K562 (cell line): Measurements from ENCODE around the gene SPTBN4. TPM values are rescaled to one million over a fixed set of nuclear protein-coding genes. Genes with fewer than 3 reads are reported as not detected.

Source experiments
- ARID2 ChIP-seq: fragments of 450-650 bp; IDR thresholded peaks from 2 replicates; pipeline ENCODE4 v1.6.1; 2017; ENCODE audit warnings: antibody characterized with exemption, mild to moderate bottlenecking
- ARID4B ChIP-seq: sonication (generic); formaldehyde crosslinking; IDR thresholded peaks from 2 replicates; pipeline ENCODE4 v1.8.0; 2022; ENCODE audit warnings: mild to moderate bottlenecking, missing genetic modification reagents
- ASH1L ChIP-seq: fragments of 450-650 bp; IDR thresholded peaks from 2 replicates; pipeline ENCODE4 v1.6.1; 2018; ENCODE audit warnings: borderline replicate concordance, mild to moderate bottlenecking, low read depth; ENCODE audit not compliant: partially characterized antibody
- CBX5 ChIP-seq: IDR thresholded peaks from 2 replicates; pipeline ENCODE4 v1.6.1; 2014; ENCODE audit warnings: low read depth, borderline replicate concordance
- DDX20 ChIP-seq: fragments of 450-650 bp; IDR thresholded peaks from 2 replicates; pipeline ENCODE4 v1.6.1; 2016; ENCODE audit warnings: missing genetic modification characterization, low read depth, mild to moderate bottlenecking, missing compliant biosample characterization, moderate library complexity
- DEAF1 ChIP-seq: fragments of 450-650 bp; formaldehyde crosslinking; IDR thresholded peaks from 2 replicates; pipeline ENCODE4 v1.4.0; 2020; ENCODE audit warnings: mild to moderate bottlenecking, moderate library complexity
- E2F3 ChIP-seq: fragments of 250-450 bp; sonication (Bioruptor Pico); IDR thresholded peaks from 2 replicates; pipeline ENCODE4 v1.4.0; 2020; ENCODE audit warnings: mild to moderate bottlenecking
- HMGXB4 ChIP-seq: sonication (generic); formaldehyde crosslinking; IDR thresholded peaks from 2 replicates; pipeline ENCODE4 v1.8.1; 2023; ENCODE audit warnings: mild to moderate bottlenecking, missing genetic modification reagents
- MAX ChIP-seq: sonication (generic); formaldehyde crosslinking; IDR thresholded peaks from 2 replicates; pipeline ENCODE4 v1.9.0; 2022; ENCODE audit warnings: mild to moderate bottlenecking, missing genetic modification reagents
- MEIS2 ChIP-seq: fragments of 450-650 bp; IDR thresholded peaks from 2 replicates; pipeline ENCODE4 v1.6.1; 2014; ENCODE audit warnings: mild to moderate bottlenecking; ENCODE audit not compliant: partially characterized antibody
- NCOA1 ChIP-seq: fragments of 450-650 bp; IDR thresholded peaks from 2 replicates; pipeline ENCODE4 v1.6.1; 2016; ENCODE audit warnings: low read depth
- PYGO2 ChIP-seq: fragments of 450-650 bp; IDR thresholded peaks from 2 replicates; pipeline ENCODE4 v1.6.1; 2016; ENCODE audit warnings: mild to moderate bottlenecking, missing genetic modification characterization, moderate library complexity, missing compliant biosample characterization
- RB1 ChIP-seq: fragments of 450-650 bp; IDR thresholded peaks from 2 replicates; pipeline ENCODE4 v1.6.1; 2017; ENCODE audit warnings: low read depth, mild to moderate bottlenecking
- SNRNP70 ChIP-seq: fragments of 200-400 bp; formaldehyde crosslinking; optimal IDR thresholded peaks from 2 replicates; pipeline ENCODE3; 2017; ENCODE audit warnings: low read depth, low read length
- TBL1XR1 ChIP-seq, 2 experiments: IDR thresholded peaks; 2 replicates each; pipeline ENCODE4 v1.6.1; 2012; ENCODE audit warnings: improper control_type of control experiment in 2 of 2, low read length in 2 of 2, mild to moderate bottlenecking in 1 of 2
- U2AF1 ChIP-seq: fragments of 200-400 bp; formaldehyde crosslinking; optimal IDR thresholded peaks from 2 replicates; pipeline ENCODE3; 2017; ENCODE audit warnings: mild to moderate bottlenecking, low read depth, low read length, moderate library complexity
- YBX1 ChIP-seq: fragments of 450-650 bp; IDR thresholded peaks from 2 replicates; pipeline ENCODE4 v1.7.1; 2016; ENCODE audit warnings: mild to moderate bottlenecking
- ZC3H11A ChIP-seq: IDR thresholded peaks from 2 replicates; pipeline ENCODE4 v1.6.1; 2012; ENCODE audit warnings: low read depth, low read length, improper control_type of control experiment
- ZKSCAN8 ChIP-seq: fragments of 200-800 bp; sonication (Bioruptor generic); IDR thresholded peaks from 2 replicates; pipeline ENCODE4 v1.6.1; 2016; ENCODE audit warnings: missing genetic modification characterization, missing compliant biosample characterization
- ZNF24 ChIP-seq: fragments of 450-650 bp; IDR thresholded peaks from 2 replicates; pipeline ENCODE4 v1.6.1; 2016
- ZNF316 ChIP-seq: fragments of 450-650 bp; IDR thresholded peaks from 2 replicates; pipeline ENCODE4 v1.6.1; 2016
- ZNF76 ChIP-seq: fragments of 250-450 bp; sonication (Bioruptor Pico); IDR thresholded peaks from 2 replicates; pipeline ENCODE4 v1.4.0; 2020; ENCODE audit warnings: mild to moderate bottlenecking, moderate library complexity, borderline replicate concordance
- polyA plus RNA-seq, 8 experiments: library from polyadenylated mRNA; depleted of rRNA in 4 of 8; stranded (reverse) in 5 of 8; unstranded in 3 of 8; fragments of >200 nt; fragmentation: Nextera tagmentation in 2 of 8; fragmentation: Illumina TruSeq in 1 of 8; extraction: Ambion mirVana in 2 of 8; extraction: Trizol in 1 of 8; gene quantifications; 2 replicates each; pipeline versions ENCODE4 v1.2.1 to v1.2.3, GENCODE V29; 2011 to 2014; ENCODE audit warnings: inconsistent platforms in 1 of 8, missing spikeins in 1 of 8
- total RNA-seq, 7 experiments: library from RNA; depleted of rRNA in 6 of 7; stranded (reverse); fragments of >200 nt in 6 of 7; fragmentation: Illumina TruSeq in 2 of 7; extraction: Trizol in 2 of 7; gene quantifications; 2 replicates each; pipeline versions ENCODE4 v1.2.1 to v1.2.3, GENCODE V29; 2011 to 2021; ENCODE audit warnings: low replicate concordance in 1 of 7

Gene SPTBN4
- total and polyA plus RNA-seq, 9 of the 15 experiments (the other 6 are each of a cell fraction or from before 2014, with no cell fraction given), result 0.01 to 1.5 (median 0.86) TPM

GRCh38 chr19:40598121-40598917 lies 131.5 kb downstream of the SPTBN4 start (continued):
- TF ChIP-seq ZNF76 (CRISPR knock-in tag) (no peak), PYGO2 (tag) (no peak), SNRNP70 (no peak), TBL1XR1 (IDR thresholded peaks at IDR 0.05; ENCODE audit: low read length in 2 of 2) (no peak), ARID2 (peak; percentile 79), ZNF24 (no peak; the same call in 1 of the 2 replicates), HMGXB4 (CRISPR knock-in tag) (peak; percentile 74), YBX1 (no peak), DEAF1 (CRISPR knock-in tag) (peak; percentile 70), U2AF1 (no peak), CBX5 (no peak), RB1 (peak; percentile 82), ZNF316 (no peak), NCOA1 (peak; percentile 59; the same call in 1 of the 2 replicates), MAX (CRISPR knock-in tag) (0 out of 2 replicates have a peak, but pooled peaks have one; percentile 33), ASH1L (peak; percentile 78), ZC3H11A (peak; percentile 80; the same call in 1 of the 2 replicates), DDX20 (tag) (no peak), E2F3 (CRISPR knock-in tag) (no peak), ARID4B (CRISPR knock-in tag) (no peak), ZKSCAN8 (no peak), MEIS2 (no peak)
